ES-I3 (cell line): ENCODE data around the gene ASL.
"Not testable (repeated sequence)": the region's sequence is repeated elsewhere in the genome, so short reads cannot be mapped to it uniquely, and the experiment has no call there.

Experiments used
- H3K36me3 ChIP-seq: 2 replicates; pipeline ENCODE4 v1.6.1; 2013; ENCODE audit warnings: mild to moderate bottlenecking, low read length, control low read depth, moderate library complexity; ENCODE audit not compliant: insufficient read depth
- H3K4me1 ChIP-seq: 2 replicates; pipeline ENCODE4 v1.6.1; 2013; ENCODE audit warnings: mild to moderate bottlenecking, control low read depth, low read length; ENCODE audit not compliant: insufficient read depth
- H3K9ac ChIP-seq: 2 replicates; pipeline ENCODE4 v1.6.1; 2013; ENCODE audit warnings: low read depth, mild to moderate bottlenecking, low read length, moderate library complexity
- H3K9me3 ChIP-seq: 2 replicates; pipeline ENCODE4 v1.6.1; 2013; ENCODE audit warnings: mild to moderate bottlenecking, low read length, moderate library complexity; ENCODE audit not compliant: control insufficient read depth, insufficient read depth

Gene ASL

DNA sequence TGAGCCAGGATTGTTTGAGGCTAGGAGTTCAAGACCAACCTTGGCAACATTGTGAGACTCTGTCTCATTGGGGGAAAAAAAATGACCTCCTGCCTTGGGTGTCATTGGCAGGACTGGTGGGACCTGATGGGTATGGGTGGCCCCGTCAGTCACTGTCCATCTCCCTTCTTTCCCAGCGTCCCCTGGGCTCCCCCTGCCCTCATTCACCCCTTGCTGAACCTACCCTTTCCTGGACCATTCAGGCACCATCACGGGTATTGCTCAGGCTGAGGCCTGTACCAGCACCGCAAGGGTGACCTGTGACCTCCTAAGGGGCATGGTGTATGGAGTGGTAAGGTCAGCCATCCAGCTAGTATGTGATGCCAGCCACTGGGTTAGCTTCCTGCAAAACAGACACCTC is 19.4 kb downstream of the ASL start:
- Histone ChIP-seq H3K9ac (no peak overlapping the region), H3K36me3 (no peaks in the 10 kb centered on the region), H3K9me3 (no peaks in the 10 kb centered on the region), H3K4me1 (0 out of 2 replicates have a peak, but pooled peaks cover 2% of the 10 kb centered on the region)

- Histone ChIP-seq H3K36me3 (no peaks in the 10 kb centered on the region), H3K9ac (no peak overlapping the region), H3K9me3 (no peaks in the 10 kb centered on the region), H3K4me1 (0 out of 2 replicates have a peak, but pooled peaks cover 2% of the 10 kb centered on the region)
These were observed 23.6 kb downstream of the ASL start for GRCh38 chr7:66099232-66099550.

DNA sequence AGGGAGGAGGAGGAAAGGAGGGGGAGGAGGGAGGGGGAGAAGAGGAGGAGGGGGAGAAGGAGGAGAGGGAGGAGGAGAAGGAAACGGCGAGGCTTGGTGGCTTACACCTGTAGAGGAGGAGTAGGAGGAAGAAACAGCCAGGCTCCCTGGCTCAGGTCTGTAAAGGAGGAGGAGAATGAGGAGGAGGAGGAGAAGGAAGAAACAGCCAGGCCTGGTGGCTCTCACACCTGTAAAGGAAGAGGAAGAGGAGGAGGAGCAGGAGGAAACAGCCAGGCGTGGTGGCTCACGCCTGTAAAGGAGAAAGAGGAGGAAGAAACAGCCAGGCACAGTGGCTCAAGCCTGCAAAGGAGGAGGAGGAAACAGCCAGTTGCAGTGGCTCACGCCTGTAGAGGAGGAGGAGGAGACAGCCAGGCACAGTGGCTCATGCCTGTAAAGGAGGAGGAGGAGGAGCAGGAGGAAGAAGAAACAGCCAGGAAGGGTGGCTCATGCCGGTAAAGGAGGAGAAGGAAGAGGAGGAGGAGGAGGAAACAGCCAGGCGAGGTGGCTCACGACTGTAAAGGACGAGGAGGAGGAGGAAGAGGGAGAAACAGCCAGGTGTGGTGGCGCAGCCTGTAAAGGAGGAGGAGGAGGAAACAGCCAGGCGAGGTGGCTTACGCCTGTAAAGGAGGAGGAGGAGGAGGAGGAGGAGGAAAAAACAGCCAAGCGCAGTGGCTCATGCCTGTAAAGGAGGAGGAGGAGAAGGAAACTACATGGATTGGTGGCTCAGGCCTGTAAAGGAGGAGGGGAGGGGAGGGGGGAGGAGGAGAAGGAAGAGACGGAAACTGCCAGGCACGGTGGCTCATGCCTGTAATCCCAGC is 24.2 kb downstream of the ASL start:
- H3K4me1 ChIP-seq = 0 out of 2 replicates have a peak, but pooled peaks cover 2% of the 10 kb centered on the region
- no peaks in the 10 kb centered on the region for H3K36me3 ChIP-seq
- H3K9me3 ChIP-seq = no peaks in the 10 kb centered on the region
- H3K9ac ChIP-seq = peak overlapping the region; percentile 33; the same call in 1 of the 2 replicates

- no peaks in the 10 kb centered on the region for H3K36me3 ChIP-seq
- H3K4me1 ChIP-seq = 0 out of 2 replicates have a peak, but pooled peaks cover 2% of the 10 kb centered on the region
- H3K9ac ChIP-seq = peak overlapping the region; percentile 33; the same call in 1 of the 2 replicates
- no peaks in the 10 kb centered on the region for H3K9me3 ChIP-seq
These were observed 24.9 kb downstream of the ASL start for GRCh38 chr7:66100408-66101050.

DNA sequence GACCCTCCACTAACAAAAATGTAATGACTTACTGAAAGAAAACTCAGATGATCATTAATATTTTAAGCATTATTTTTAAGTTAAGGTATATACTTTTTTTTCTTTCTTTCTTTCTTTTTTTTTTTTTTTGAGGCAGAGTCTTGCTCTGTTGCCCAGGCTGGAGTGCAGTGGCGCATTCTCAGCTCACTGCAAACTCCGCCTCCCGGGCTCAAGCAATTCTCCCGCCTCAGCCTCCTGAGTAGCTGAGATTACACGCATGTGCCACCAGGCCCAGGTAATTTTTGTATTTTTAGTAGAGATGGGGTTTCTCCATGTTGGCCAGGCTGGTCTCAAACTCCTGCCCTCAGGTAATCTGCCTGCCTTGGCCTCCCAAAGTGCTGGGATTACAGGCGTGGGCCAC is 26.5 kb downstream of the ASL start:
- not testable (repeated sequence) for H3K36me3 ChIP-seq, H3K9me3 ChIP-seq, H3K9ac ChIP-seq, H3K4me1 ChIP-seq

GRCh38 chr7:66103994-66104393 is 28.4 kb downstream of the ASL start:
- not testable (repeated sequence) for H3K9ac ChIP-seq, H3K4me1 ChIP-seq, H3K9me3 ChIP-seq, H3K36me3 ChIP-seq

- H3K9ac ChIP-seq = no peak overlapping the region
- H3K36me3 ChIP-seq = no peaks in the 10 kb centered on the region
- H3K4me1 ChIP-seq = no peaks in the 10 kb centered on the region
- no peaks in the 10 kb centered on the region for H3K9me3 ChIP-seq
These were observed 29.7 kb downstream of the ASL start for GRCh38 chr7:66105263-66105748.

GRCh38 chr7:66108410-66108809 is 32.8 kb downstream of the ASL start:
- not testable (repeated sequence) for H3K36me3 ChIP-seq, H3K9me3 ChIP-seq, H3K9ac ChIP-seq, H3K4me1 ChIP-seq

GRCh38 chr7:66110856-66111255 is 35.2 kb downstream of the ASL start:
- no peaks in the 10 kb centered on the region for H3K9me3 ChIP-seq
- H3K9ac ChIP-seq = no peak overlapping the region
- peaks cover 8% of the 10 kb centered on the region; the same call in 1 of the 2 replicates for H3K4me1 ChIP-seq
- H3K36me3 ChIP-seq = no peaks in the 10 kb centered on the region

DNA sequence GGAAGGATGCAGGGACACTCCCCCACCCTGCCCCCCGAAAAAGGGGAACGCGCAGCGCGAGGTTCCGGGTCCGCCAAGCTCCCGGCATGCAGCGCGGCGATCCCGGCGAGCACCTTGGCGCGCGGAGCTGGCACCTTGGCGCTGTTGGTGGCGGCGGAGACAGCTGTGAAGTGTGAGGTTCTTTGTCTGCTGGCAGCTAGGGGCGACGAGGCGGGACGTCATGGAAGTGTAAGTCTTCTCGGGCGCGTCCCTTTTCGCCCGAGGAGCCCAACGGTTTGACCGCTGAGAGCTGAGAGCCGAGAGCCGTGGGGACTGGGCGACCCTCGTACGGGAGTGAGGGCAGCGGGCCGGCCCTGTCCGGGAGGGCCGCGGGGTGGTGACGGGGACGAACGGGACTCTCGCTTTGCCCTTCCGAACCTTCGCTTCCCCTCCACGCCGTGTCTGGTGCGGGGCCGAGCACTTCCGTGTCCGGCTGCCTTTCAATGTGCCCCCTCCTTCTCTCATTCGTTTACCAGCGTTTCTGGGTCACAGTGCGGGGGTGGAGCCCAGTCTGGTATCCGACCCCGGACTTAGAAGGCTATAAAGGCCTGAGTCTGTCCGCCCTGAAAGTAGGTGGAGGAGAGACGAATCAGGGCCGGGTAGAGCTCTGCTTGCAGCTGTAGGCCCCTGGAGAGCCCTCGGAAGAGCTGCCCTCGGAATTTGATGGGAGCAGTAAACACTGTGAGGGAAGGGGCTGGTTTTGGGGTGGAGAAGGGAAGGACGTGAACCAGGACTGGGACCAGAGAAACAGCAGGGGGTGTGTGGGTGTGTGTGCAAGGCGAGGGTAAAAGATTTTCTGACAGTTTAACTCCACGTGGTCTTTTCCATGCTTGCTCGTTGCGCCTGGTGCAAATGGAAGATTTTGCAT is 39.4 kb downstream of the ASL start, which contains the start of gene CRCP:
Gene CRCP, plus strand, starts transcription at position 105 of the 907 bp plus-strand sequence. Its CDS starts 116 bp downstream, at position 221.
- no peaks in the 10 kb centered on the region for H3K36me3 ChIP-seq
- H3K4me1 ChIP-seq = peaks cover 8% of the 10 kb centered on the region; the same call in 1 of the 2 replicates
- H3K9ac ChIP-seq = peak within 1 kb of the TSS; percentile 98
- H3K9me3 ChIP-seq = no peaks in the 10 kb centered on the region

- H3K36me3 ChIP-seq, H3K4me1 ChIP-seq, H3K9me3 ChIP-seq, H3K9ac ChIP-seq: not testable (repeated sequence)
These were observed 41.2 kb downstream of the ASL start for GRCh38 chr7:66116680-66117420.

DNA sequence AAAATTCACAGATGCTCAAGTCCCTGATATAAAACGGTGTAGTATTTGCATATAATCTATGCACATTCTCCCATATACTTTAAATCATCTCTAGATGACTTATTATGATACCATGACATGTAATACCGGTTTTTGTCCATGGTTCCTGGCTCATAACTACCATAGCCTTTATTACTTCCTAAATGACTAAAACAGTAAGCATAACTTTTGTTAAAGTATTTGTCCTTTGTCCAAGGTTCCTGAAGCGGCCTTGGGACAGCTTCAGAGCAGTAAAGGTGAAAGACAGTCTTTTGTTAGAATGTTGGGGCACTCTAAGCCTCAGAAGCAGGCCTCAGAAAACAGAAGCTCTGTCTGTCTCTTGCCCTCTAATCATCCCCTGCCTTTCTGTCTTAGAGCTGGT is 43.0 kb downstream of the ASL start:
- H3K36me3 ChIP-seq = no peaks in the 10 kb centered on the region
- no peak overlapping the region for H3K9ac ChIP-seq
- H3K9me3 ChIP-seq = no peaks in the 10 kb centered on the region
- peaks cover 6% of the 10 kb centered on the region; the same call in 1 of the 2 replicates for H3K4me1 ChIP-seq

DNA sequence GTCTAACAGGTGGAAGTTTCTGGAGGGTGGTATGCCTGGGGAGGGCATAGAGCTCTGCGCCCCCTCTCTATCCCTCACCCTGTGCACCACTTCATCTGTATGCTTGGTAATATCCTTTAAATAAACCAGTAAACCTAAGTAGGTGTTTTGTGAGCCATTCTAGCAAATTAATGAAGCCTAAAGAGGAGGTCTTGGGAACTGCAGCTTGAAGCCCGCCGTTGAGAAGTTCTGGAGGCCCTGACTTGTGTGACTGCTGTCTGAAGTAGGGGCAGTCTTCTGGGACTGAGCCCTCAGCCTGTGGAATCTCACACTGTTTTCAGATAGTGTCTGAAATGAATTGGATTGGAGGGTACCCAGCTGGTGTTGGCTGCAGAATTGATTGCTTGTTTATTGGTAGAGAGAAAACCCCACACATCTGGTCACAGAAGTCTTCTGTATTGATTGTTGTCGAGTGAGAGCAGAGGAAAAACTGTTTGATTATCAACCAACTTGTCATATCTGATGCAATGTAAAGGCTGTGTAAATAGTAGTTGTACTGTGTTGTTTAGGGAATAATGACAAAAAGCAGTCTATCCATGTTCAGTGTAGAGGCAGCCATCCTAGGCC is 43.7 kb downstream of the ASL start:
- Histone ChIP-seq H3K9me3 (no peaks in the 10 kb centered on the region), H3K9ac (no peak overlapping the region), H3K4me1 (peaks cover 6% of the 10 kb centered on the region; the same call in 1 of the 2 replicates), H3K36me3 (no peaks in the 10 kb centered on the region)
